Measurements from ENCODE around the gene BNIP1.
"Not testable (repeated sequence)": the region's sequence is repeated elsewhere in the genome, so short reads cannot be mapped to it uniquely, and the experiment has no call there.

The BNIP1 gene

GRCh38 chr5:173143567-173143966, 764 bp upstream of the BNIP1 start:
- H3K27me3 ChIP-seq (replicated peaks in 2 of 5; ENCODE audit: control insufficient read depth in 4 of 5, insufficient read depth in 5 of 5, low read length in 4 of 5): no peaks in the 10 kb centered on the region
- H3K36me3 ChIP-seq (ENCODE audit: control insufficient read depth in 4 of 4, insufficient read depth in 4 of 4, low read length in 3 of 4): peaks cover 3 to 14% (median 9%) of the 10 kb centered on the region in 4 experiments
- WGBS (ENCODE audit: insufficient coverage): 100% methylated on average over 5 of the region's 8 CpGs
- H3K4me1 ChIP-seq (ENCODE audit: control extremely low read depth in 1 of 4, control insufficient read depth in 4 of 4, insufficient read depth in 4 of 4, low read length in 3 of 4): peaks cover 3 to 8% (median 5%) of the 10 kb centered on the region in 4 experiments
- no peak for DNase-seq
- no peaks in the 10 kb centered on the region for H3K9me3 ChIP-seq (ENCODE audit: control extremely low read depth in 1 of 5, control insufficient read depth in 4 of 5, insufficient read depth in 2 of 5, low read depth in 1 of 5, low read length in 4 of 5)
- ChIA-PET CTCF (interaction anchor here (1.0 kb wide), 1 partner anchor 8 kb away, joined by 4 read pairs; no protein-coding TSS in a partner anchor), POLR2A (interaction anchor here (1.3 kb wide), 1 partner anchor 86 kb away, joined by 4 read pairs; no protein-coding TSS in a partner anchor)
- no peak overlapping the region for H3K4me3 ChIP-seq (ENCODE audit: control insufficient read depth in 1 of 7, extremely low read depth in 1 of 7, insufficient read depth in 4 of 7, low read depth in 2 of 7, low read length in 6 of 7)
- no peak overlapping the region for H3K27ac ChIP-seq (ENCODE audit: insufficient read depth in 1 of 2, low read depth in 1 of 2, low read length in 2 of 2, poor library complexity in 1 of 2, severe bottlenecking in 2 of 2)

- H3K4me3 ChIP-seq (ENCODE audit: control insufficient read depth in 1 of 7, extremely low read depth in 1 of 7, insufficient read depth in 4 of 7, low read depth in 2 of 7, low read length in 6 of 7): no peak overlapping the region
- H3K27me3 ChIP-seq (replicated peaks in 2 of 5; ENCODE audit: control insufficient read depth in 4 of 5, insufficient read depth in 5 of 5, low read length in 4 of 5): no peaks in the 10 kb centered on the region
- WGBS (ENCODE audit: insufficient coverage): 100% methylated on average over 2 of the region's 2 CpGs
- CTCF ChIA-PET: interaction anchor here (1.5 kb wide), 1 partner anchor 170 kb away, joined by 4 read pairs; no protein-coding TSS in a partner anchor
- DNase-seq: no peak
- peaks cover 3 to 8% (median 5%) of the 10 kb centered on the region in 4 experiments for H3K4me1 ChIP-seq (ENCODE audit: control extremely low read depth in 1 of 4, control insufficient read depth in 4 of 4, insufficient read depth in 4 of 4, low read length in 3 of 4)
- H3K36me3 ChIP-seq (ENCODE audit: control insufficient read depth in 4 of 4, insufficient read depth in 4 of 4, low read length in 3 of 4): peaks cover 3 to 26% (median 13%) of the 10 kb centered on the region in 4 experiments
- POLR2A ChIA-PET: no interaction called here
- H3K27ac ChIP-seq (ENCODE audit: insufficient read depth in 1 of 2, low read depth in 1 of 2, low read length in 2 of 2, poor library complexity in 1 of 2, severe bottlenecking in 2 of 2): no peak overlapping the region
- no peaks in the 10 kb centered on the region for H3K9me3 ChIP-seq (ENCODE audit: control extremely low read depth in 1 of 5, control insufficient read depth in 4 of 5, insufficient read depth in 2 of 5, low read depth in 1 of 5, low read length in 4 of 5)
Observed at GRCh38 chr5:173148354-173148753, 4.0 kb downstream of the BNIP1 start.

- ChIA-PET POLR2A (no interaction called here), CTCF (interaction anchor here (1.1 to 2.1 kb wide), 2 partner anchors 8 to 17 kb away, joined by 3 to 10 read pairs; partner anchors contain the start of gene BNIP1)
Observed at GRCh38 chr5:173152547-173152946, 8.2 kb downstream of the BNIP1 start.

GRCh38 chr5:173153842-173154241, 9.5 kb downstream of the BNIP1 start:
- H3K27ac ChIP-seq (ENCODE audit: insufficient read depth in 1 of 2, low read depth in 1 of 2, low read length in 2 of 2, poor library complexity in 1 of 2, severe bottlenecking in 2 of 2): no peak overlapping the region
- CTCF ChIA-PET: interaction anchor here (0.5 to 2.1 kb wide), 2 partner anchors 9 to 1823 kb away, joined by 3 to 10 read pairs; partner anchors contain the start of gene BNIP1
- 97% methylated on average over 6 of the region's 7 CpGs for WGBS (ENCODE audit: insufficient coverage)
- no peaks in the 10 kb centered on the region for H3K27me3 ChIP-seq (replicated peaks in 2 of 5; ENCODE audit: control insufficient read depth in 4 of 5, insufficient read depth in 5 of 5, low read length in 4 of 5)
- no peaks in the 10 kb centered on the region for H3K9me3 ChIP-seq (ENCODE audit: control extremely low read depth in 1 of 5, control insufficient read depth in 4 of 5, insufficient read depth in 2 of 5, low read depth in 1 of 5, low read length in 4 of 5)
- H3K4me1 ChIP-seq (ENCODE audit: control extremely low read depth in 1 of 4, control insufficient read depth in 4 of 4, insufficient read depth in 4 of 4, low read length in 3 of 4): no peaks in the 10 kb centered on the region
- POLR2A ChIA-PET: no interaction called here
- no peak for DNase-seq
- H3K4me3 ChIP-seq (ENCODE audit: control insufficient read depth in 1 of 7, extremely low read depth in 1 of 7, insufficient read depth in 4 of 7, low read depth in 2 of 7, low read length in 6 of 7): no peak overlapping the region
- H3K36me3 ChIP-seq (ENCODE audit: control insufficient read depth in 4 of 4, insufficient read depth in 4 of 4, low read length in 3 of 4): peaks cover 8 to 43% (median 21%) of the 10 kb centered on the region in 4 experiments

More at GRCh38 chr5:173152547-173152946, 8.2 kb downstream of the BNIP1 start:
- no peak overlapping the region for H3K4me3 ChIP-seq (ENCODE audit: control insufficient read depth in 1 of 7, extremely low read depth in 1 of 7, insufficient read depth in 4 of 7, low read depth in 2 of 7, low read length in 6 of 7)
- H3K27ac ChIP-seq (ENCODE audit: insufficient read depth in 1 of 2, low read depth in 1 of 2, low read length in 2 of 2, poor library complexity in 1 of 2, severe bottlenecking in 2 of 2): no peak overlapping the region
- 100% methylated on average over 1 of the region's 5 CpGs for WGBS (ENCODE audit: insufficient coverage)
- no peaks in the 10 kb centered on the region for H3K27me3 ChIP-seq (replicated peaks in 2 of 5; ENCODE audit: control insufficient read depth in 4 of 5, insufficient read depth in 5 of 5, low read length in 4 of 5)
- H3K4me1 ChIP-seq (ENCODE audit: control extremely low read depth in 1 of 4, control insufficient read depth in 4 of 4, insufficient read depth in 4 of 4, low read length in 3 of 4): no peaks in the 10 kb centered on the region
- peaks cover 6 to 45% (median 24%) of the 10 kb centered on the region in 4 experiments for H3K36me3 ChIP-seq (ENCODE audit: control insufficient read depth in 4 of 4, insufficient read depth in 4 of 4, low read length in 3 of 4)
- DNase-seq: no peak
- no peaks in the 10 kb centered on the region for H3K9me3 ChIP-seq (ENCODE audit: control extremely low read depth in 1 of 5, control insufficient read depth in 4 of 5, insufficient read depth in 2 of 5, low read depth in 1 of 5, low read length in 4 of 5)

- WGBS (ENCODE audit: insufficient coverage): 96% methylated on average over 4 of the region's 5 CpGs
- H3K4me1 ChIP-seq (ENCODE audit: control extremely low read depth in 1 of 4, control insufficient read depth in 4 of 4, insufficient read depth in 4 of 4, low read length in 3 of 4); H3K27ac ChIP-seq (ENCODE audit: insufficient read depth in 1 of 2, low read depth in 1 of 2, low read length in 2 of 2, poor library complexity in 1 of 2, severe bottlenecking in 2 of 2); CTCF ChIA-PET; DNase-seq; H3K4me3 ChIP-seq (ENCODE audit: control insufficient read depth in 1 of 7, extremely low read depth in 1 of 7, insufficient read depth in 4 of 7, low read depth in 2 of 7, low read length in 6 of 7); H3K9me3 ChIP-seq (ENCODE audit: control extremely low read depth in 1 of 5, control insufficient read depth in 4 of 5, insufficient read depth in 2 of 5, low read depth in 1 of 5, low read length in 4 of 5); POLR2A ChIA-PET; H3K27me3 ChIP-seq (replicated peaks in 2 of 5; ENCODE audit: control insufficient read depth in 4 of 5, insufficient read depth in 5 of 5, low read length in 4 of 5): not testable (repeated sequence)
- peaks cover 8 to 41% (median 19%) of the 10 kb centered on the region in 4 experiments for H3K36me3 ChIP-seq (ENCODE audit: control insufficient read depth in 4 of 4, insufficient read depth in 4 of 4, low read length in 3 of 4)
Observed at GRCh38 chr5:173154619-173155018, 10.3 kb downstream of the BNIP1 start.

- no peaks in the 10 kb centered on the region for H3K9me3 ChIP-seq (ENCODE audit: control extremely low read depth in 1 of 5, control insufficient read depth in 4 of 5, insufficient read depth in 2 of 5, low read depth in 1 of 5, low read length in 4 of 5)
- no peak for DNase-seq
- ChIA-PET CTCF (interaction anchor here (0.7 to 1.2 kb wide), 2 partner anchors 17 to 178 kb away, joined by 3 to 4 read pairs; no protein-coding TSS in a partner anchor), POLR2A (no interaction called here)
- H3K4me3 ChIP-seq (ENCODE audit: control insufficient read depth in 1 of 7, extremely low read depth in 1 of 7, insufficient read depth in 4 of 7, low read depth in 2 of 7, low read length in 6 of 7): no peak overlapping the region
- no peaks in the 10 kb centered on the region for H3K27me3 ChIP-seq (replicated peaks in 2 of 5; ENCODE audit: control insufficient read depth in 4 of 5, insufficient read depth in 5 of 5, low read length in 4 of 5)
- H3K36me3 ChIP-seq (ENCODE audit: control insufficient read depth in 4 of 4, insufficient read depth in 4 of 4, low read length in 3 of 4): peaks cover 10 to 49% (median 27%) of the 10 kb centered on the region in 4 experiments
- WGBS (ENCODE audit: insufficient coverage): 40% methylated on average over 2 of the region's 2 CpGs
- H3K4me1 ChIP-seq (ENCODE audit: control extremely low read depth in 1 of 4, control insufficient read depth in 4 of 4, insufficient read depth in 4 of 4, low read length in 3 of 4): no peaks in the 10 kb centered on the region
- no peak overlapping the region for H3K27ac ChIP-seq (ENCODE audit: insufficient read depth in 1 of 2, low read depth in 1 of 2, low read length in 2 of 2, poor library complexity in 1 of 2, severe bottlenecking in 2 of 2)
Observed at GRCh38 chr5:173155912-173156311, 11.6 kb downstream of the BNIP1 start.

- DNase-seq: no peak
- H3K27ac ChIP-seq (ENCODE audit: insufficient read depth in 1 of 2, low read depth in 1 of 2, low read length in 2 of 2, poor library complexity in 1 of 2, severe bottlenecking in 2 of 2): no peak overlapping the region
- WGBS (ENCODE audit: insufficient coverage): 98% methylated on average over 8 of the region's 8 CpGs
- H3K4me3 ChIP-seq (ENCODE audit: control insufficient read depth in 1 of 7, extremely low read depth in 1 of 7, insufficient read depth in 4 of 7, low read depth in 2 of 7, low read length in 6 of 7): no peak overlapping the region
- ChIA-PET CTCF (interaction anchor here (0.6 to 1.4 kb wide), 3 partner anchors 9 to 91 kb away, joined by 3 to 5 read pairs (median 3); partner anchors contain the start of gene BNIP1), POLR2A (no interaction called here)
- no peaks in the 10 kb centered on the region for H3K27me3 ChIP-seq (replicated peaks in 2 of 5; ENCODE audit: control insufficient read depth in 4 of 5, insufficient read depth in 5 of 5, low read length in 4 of 5)
- H3K36me3 ChIP-seq (ENCODE audit: control insufficient read depth in 4 of 4, insufficient read depth in 4 of 4, low read length in 3 of 4): peaks cover 11 to 60% (median 37%) of the 10 kb centered on the region in 4 experiments
- H3K4me1 ChIP-seq (ENCODE audit: control extremely low read depth in 1 of 4, control insufficient read depth in 4 of 4, insufficient read depth in 4 of 4, low read length in 3 of 4): no peaks in the 10 kb centered on the region
- no peaks in the 10 kb centered on the region for H3K9me3 ChIP-seq (ENCODE audit: control extremely low read depth in 1 of 5, control insufficient read depth in 4 of 5, insufficient read depth in 2 of 5, low read depth in 1 of 5, low read length in 4 of 5)
Observed at GRCh38 chr5:173158366-173158765, 14.0 kb downstream of the BNIP1 start.

Data from common myeloid progenitor, CD34-positive (primary cell).